HG03571 (cell line): ENCODE data around the gene PROSER2.
"Not testable (repeated sequence)": the region's sequence is repeated elsewhere in the genome, so short reads cannot be mapped to it uniquely, and the experiment has no call there.

Experiments used
- ATAC-seq: cut with Tn5 transposase; IDR thresholded peaks from one replicate; pipeline ENCODE4 v1.9.1; 2021; ENCODE audit not compliant: unreplicated experiment

The PROSER2 gene

GRCh38 chr10:11835061-11835460 is 11.9 kb downstream of the PROSER2 start:
- no peak for ATAC-seq

DNA sequence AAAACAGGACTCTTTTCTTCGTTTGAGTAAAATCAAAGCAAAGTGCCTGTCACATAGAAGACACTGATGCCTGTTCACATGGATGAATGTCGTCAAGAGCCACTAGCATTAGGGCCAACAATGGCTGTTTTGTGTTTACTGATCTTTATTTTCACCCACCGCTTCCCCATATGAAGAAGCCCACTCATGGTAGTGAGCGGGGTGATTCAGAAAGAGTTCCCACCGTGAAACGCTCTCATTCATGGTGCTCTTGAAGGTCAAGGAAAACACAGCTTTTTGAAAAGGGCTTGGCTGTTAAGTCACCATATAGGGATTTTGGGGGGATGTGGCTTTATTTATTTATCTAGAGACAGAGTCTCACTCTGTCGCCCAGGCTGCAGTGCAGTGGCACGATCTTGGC is 12.5 kb downstream of the PROSER2 start:
- ATAC-seq = no peak

DNA sequence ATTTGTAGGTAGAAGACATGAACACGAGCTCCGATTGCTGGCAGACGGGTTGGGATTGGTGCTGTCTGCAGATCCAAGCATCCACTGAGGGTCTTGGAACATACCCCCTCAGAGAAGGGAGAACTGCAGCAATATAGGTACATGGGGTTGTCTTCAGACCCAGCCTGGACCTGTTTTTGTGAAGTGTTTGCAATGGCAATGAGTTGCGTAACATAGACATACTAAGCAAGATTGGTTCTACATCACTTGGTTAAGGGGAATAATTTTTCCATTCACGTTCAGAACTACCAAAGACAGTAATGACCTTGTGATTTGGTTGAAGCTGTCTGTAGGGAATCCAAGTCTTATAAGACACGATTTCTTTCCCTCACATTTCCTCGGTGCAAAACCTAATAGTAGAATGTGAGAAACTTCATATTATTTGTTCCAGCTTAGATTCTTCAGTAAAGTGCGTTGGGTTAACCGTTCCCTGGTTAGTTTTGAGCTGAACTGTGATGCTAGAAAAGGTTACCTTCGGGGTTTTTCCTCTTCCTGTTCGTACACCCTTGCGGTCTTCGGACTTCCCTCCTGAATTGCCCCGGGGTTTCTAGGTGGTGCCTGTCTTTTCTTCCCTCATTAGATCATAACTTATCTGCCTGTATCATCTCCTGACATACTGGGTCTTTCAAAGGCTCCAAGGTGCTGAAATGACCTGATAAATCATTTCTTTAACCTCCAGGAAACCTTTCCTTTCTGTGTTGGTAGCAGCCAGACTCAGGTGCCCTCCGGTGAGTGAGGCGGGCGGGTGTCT is 14.4 kb downstream of the PROSER2 start:
- no peak for ATAC-seq

DNA sequence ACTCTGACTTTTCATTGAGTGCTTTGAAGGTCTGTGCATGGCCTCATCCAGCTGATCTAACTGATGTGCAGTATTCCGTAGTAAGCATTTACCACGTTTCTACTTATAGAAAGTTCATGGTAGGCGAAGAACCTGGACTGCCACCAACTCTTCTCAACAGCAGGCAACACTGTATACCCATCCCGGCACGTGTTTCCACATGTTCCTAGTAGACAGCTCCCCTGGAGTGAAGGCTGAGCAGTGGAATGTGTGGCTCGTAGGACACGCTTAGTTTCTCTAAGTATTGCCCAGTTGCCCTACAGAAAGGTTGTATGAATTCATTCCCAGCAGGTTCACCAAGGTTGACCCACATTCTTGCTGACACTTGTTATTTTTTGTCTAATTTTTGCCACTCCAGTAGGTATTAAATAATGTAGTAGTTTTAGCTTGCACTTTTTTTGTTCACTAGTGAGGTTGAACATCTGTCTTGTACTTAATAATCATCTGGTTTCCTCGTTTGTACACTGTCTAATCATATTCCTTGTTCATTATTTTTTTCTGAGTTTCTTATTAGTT is 15.2 kb downstream of the PROSER2 start:
- ATAC-seq = no peak

GRCh38 chr10:11841375-11841774 is 18.2 kb downstream of the PROSER2 start:
- ATAC-seq = no peak

- ATAC-seq = no peak
Measured at GRCh38 chr10:11842411-11842810, 19.3 kb downstream of the PROSER2 start.

- ATAC-seq = no peak
Measured at GRCh38 chr10:11845113-11845512, 22.0 kb downstream of the PROSER2 start.

- ATAC-seq = no peak
Measured at GRCh38 chr10:11846542-11846941, 23.4 kb downstream of the PROSER2 start.

DNA sequence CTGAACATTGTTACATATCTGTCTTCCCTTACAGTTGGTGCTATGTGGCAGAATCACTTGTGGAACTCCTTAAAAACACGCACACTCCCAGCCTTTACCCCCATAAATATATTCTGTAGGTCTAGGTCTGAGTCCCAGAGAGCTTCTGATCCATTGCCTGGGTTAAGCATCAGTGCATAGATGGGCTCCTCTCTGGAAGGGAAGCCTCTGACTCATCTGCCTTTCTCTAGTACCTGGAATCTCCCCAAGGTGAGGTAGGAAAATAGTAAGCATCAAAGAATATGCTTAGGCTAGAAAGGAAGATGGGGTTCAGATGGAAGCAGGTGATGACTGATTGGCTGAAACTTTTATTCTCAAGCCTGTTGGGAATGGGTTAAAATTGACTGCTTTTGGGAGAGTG is 26.1 kb downstream of the PROSER2 start:
- ATAC-seq = no peak

GRCh38 chr10:11849911-11850310 is 26.8 kb downstream of the PROSER2 start:
- ATAC-seq = no peak

- ATAC-seq = no peak
Measured at GRCh38 chr10:11851910-11852309, 28.8 kb downstream of the PROSER2 start.

DNA sequence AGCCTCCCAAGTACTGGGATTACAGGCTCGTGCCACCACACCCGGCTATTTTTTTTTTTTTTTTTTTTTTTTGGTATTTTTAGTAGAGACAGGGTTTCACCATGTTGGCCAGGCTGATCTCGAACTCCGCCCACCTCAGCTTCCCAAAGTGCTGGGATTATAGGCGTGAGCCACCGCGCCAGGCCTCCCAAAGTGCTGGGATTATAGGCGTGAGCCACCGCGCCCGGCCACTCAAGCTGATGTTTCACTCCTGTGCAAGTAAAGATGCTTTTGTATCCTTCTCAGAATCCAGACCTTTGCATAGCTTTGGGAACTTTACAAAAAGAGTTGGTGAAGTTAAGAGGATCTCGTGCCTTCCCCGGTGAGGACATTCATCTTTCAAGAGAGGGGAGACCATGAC is 29.5 kb downstream of the PROSER2 start:
- not testable (repeated sequence) for ATAC-seq

- ATAC-seq = no peak
Measured at GRCh38 chr10:11853468-11853867, 30.3 kb downstream of the PROSER2 start.

DNA sequence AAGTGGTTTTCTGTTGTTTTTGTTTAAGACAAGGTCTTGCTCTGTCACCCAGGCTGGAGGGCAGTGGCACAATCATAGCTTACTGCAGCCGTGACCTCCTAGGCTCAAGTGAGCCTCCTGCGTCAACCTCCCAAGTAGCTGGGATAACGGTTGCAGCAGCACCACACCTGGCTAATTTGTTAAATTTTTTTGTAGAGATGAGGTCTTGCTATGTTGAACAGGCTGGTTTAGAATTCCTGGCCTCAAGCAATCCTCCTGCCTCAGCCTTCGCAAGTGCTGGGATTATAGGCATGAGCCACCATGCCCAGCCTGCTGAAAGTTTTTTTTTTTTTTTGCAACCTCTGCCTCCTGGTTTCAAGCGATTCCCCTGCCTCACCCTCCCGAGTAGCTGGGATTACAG is 31.1 kb downstream of the PROSER2 start:
- ATAC-seq = no peak

DNA sequence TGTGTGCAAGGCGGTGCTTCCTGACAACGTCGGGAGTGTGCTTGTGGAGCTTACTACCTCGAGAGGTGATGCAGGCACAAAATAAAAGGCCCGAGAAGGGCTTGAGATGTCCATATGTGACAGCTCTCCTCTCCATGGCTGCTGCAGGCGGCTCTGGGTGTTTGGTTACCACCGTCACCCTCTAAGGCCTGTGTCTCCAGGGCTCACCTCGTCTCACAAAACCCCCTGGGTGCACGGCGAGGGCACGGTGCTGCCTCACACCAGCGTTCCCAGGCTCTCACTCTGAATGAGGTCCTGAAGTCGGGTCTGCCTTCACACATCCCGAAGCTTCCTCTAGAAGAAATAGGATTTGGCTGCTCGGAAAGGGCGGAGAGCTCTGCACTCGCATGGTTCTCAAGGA is 32.9 kb downstream of the PROSER2 start:
- no peak for ATAC-seq

- no peak for ATAC-seq
Measured at GRCh38 chr10:11856678-11857077, 33.5 kb downstream of the PROSER2 start.

DNA sequence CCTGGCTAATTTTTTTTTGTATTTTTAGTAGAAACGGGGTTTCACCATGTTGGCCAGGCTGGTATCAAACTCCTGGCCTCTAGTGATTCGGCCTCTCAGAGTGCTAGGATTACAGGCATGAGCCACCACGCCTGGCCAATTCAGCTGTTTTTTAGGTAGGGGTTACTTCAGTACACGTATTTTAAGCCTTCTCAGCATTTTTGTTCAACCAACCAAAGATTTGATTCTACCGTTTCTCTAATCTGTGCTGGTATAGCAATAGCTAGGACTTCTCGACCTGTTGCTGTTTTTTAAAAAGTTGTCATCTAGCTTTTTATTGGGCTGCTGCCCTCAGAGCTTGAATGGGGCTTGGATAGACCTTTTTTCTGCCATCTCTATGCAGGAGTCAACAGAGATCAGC is 34.9 kb downstream of the PROSER2 start:
- ATAC-seq = no peak

- ATAC-seq = no peak
Measured at GRCh38 chr10:11861341-11861740, 38.2 kb downstream of the PROSER2 start.

DNA sequence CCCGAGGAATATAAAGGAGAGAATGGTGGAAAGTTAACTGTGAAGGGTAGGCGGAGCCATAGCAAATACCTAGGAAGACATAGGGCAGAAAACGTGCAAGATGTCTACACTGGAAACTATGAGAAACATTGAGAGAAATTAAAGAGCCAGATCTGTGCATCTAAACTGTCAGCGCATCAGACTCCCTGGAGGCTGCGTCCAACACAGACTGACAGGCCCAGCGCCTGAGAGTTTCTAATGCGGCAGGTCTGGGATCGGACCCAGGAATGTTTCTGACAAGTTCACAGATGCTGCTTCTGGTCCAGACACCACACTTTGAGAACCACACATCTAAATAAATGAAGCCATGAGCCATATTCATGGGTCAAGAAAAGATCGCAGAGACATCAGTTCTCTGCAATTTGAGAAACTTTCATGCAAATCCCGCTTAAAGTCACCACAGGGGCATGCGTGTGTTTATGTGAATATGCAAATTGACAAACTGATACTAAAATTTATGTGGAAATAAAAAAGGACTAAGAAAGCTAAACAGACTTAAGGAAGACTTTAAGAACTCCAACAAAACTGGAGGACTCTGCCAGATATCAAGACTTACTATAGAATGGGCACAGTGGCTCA is 38.8 kb downstream of the PROSER2 start:
- no peak for ATAC-seq

DNA sequence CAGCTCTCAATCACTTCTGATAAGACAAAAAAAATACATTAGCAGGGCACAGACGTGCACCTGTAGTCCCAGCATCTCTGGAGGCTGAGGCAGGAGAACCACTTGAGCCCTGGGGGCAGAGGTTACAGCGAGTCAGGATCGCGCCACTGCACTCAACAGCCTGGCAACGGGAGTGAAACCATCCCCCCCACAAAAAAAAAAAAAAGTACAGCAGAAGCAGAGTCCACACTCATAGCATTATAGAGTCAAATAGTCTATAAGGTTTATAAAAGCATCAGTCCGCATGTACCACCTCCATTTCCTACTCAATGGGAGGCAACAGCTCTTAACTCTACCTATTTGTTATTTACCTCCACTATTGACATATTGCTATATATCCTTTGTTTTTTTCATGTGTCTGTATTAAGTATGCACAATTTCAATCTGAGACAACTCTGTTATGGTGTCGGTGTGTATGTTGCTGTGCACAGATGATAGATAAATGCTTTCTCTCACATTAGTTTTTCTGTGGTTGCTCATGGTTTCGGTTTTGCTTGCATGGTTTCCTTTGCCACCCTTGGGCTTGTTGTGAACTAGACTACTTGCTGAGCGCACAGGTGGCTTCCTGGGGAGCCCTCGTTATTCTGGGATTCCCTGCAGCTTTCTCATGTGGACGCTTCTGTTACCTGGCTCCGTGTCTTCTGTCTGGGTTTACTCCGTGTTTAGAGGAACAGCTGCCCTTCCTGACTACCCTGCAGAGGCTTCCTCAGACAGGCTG is 40.4 kb downstream of the PROSER2 start:
- ATAC-seq = peak; percentile 71

DNA sequence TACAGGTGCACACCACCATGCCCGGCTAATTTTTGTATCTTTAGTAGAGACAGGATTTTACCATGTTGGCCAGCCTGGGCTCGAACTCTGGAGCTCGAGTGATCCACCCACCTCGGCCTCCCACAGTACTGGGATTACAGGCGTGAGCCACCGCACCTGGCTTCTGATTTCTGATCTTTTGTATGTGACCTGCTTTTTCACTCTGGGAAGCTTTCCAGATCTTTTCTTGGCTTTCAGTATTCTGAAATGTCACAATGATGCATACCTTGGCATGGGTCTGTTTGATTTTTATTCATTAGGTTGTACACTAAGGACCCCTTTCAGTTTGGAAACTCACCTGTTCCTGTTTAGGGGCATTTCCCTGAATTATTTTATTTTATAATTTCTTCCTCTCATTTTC is 41.6 kb downstream of the PROSER2 start:
- ATAC-seq = no peak

DNA sequence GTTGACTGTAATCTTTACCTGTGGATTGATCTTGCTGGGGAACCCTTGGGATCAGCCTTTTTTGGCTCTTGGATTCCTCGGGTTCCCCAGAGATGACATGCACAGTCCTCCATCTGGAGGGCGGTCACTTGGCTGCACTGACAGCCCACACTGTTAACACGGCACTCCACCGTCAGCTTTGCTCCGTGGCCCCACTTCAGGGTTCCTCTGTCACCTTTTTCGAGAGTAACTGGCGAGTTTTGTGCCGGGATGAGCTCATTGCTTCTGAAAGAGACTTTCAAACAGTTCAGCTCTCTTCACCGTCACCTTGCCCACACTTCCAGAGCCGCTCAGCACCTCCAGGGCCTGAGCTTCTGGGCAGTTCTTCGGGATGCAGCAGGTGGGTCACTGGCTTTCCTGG is 42.4 kb downstream of the PROSER2 start:
- no peak for ATAC-seq
